PC-9 (cell line): ENCODE measurements around the gene SUPV3L1.

Experiments
- EZH2 ChIP-seq: fragments of 200-600 bp; sonication (generic); IDR thresholded peaks from 2 replicates; pipeline ENCODE4 v1.8.0; 2017; ENCODE audit warnings: antibody characterized with exemption, low read depth
- TF ChIP-seq, protein P1 (sequence below): fragments of 200-600 bp; sonication (generic); conservative IDR thresholded peaks from 2 replicates; pipeline ENCODE4 v1.6.1; 2017; ENCODE audit warnings: mixed run types, antibody characterized with exemption, mild to moderate bottlenecking, moderate library complexity

- TF ChIP-seq, protein P1, sequence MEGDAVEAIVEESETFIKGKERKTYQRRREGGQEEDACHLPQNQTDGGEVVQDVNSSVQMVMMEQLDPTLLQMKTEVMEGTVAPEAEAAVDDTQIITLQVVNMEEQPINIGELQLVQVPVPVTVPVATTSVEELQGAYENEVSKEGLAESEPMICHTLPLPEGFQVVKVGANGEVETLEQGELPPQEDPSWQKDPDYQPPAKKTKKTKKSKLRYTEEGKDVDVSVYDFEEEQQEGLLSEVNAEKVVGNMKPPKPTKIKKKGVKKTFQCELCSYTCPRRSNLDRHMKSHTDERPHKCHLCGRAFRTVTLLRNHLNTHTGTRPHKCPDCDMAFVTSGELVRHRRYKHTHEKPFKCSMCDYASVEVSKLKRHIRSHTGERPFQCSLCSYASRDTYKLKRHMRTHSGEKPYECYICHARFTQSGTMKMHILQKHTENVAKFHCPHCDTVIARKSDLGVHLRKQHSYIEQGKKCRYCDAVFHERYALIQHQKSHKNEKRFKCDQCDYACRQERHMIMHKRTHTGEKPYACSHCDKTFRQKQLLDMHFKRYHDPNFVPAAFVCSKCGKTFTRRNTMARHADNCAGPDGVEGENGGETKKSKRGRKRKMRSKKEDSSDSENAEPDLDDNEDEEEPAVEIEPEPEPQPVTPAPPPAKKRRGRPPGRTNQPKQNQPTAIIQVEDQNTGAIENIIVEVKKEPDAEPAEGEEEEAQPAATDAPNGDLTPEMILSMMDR, result no peak
- no peak for TF ChIP-seq EZH2
Observed at GRCh38 chr10:69172241-69172982, 7.6 kb upstream of the SUPV3L1 start.
